Fibroblast of peridontal ligament (primary cell): ENCODE measurements around the gene GPR141.

Experiments
- DNase-seq: peaks from one replicate; pipeline ENCODE4 v3.0.0-alpha.2; 2010; ENCODE audit errors: extremely low read depth

GPR141 gene, protein sequence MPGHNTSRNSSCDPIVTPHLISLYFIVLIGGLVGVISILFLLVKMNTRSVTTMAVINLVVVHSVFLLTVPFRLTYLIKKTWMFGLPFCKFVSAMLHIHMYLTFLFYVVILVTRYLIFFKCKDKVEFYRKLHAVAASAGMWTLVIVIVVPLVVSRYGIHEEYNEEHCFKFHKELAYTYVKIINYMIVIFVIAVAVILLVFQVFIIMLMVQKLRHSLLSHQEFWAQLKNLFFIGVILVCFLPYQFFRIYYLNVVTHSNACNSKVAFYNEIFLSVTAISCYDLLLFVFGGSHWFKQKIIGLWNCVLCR

DNA sequence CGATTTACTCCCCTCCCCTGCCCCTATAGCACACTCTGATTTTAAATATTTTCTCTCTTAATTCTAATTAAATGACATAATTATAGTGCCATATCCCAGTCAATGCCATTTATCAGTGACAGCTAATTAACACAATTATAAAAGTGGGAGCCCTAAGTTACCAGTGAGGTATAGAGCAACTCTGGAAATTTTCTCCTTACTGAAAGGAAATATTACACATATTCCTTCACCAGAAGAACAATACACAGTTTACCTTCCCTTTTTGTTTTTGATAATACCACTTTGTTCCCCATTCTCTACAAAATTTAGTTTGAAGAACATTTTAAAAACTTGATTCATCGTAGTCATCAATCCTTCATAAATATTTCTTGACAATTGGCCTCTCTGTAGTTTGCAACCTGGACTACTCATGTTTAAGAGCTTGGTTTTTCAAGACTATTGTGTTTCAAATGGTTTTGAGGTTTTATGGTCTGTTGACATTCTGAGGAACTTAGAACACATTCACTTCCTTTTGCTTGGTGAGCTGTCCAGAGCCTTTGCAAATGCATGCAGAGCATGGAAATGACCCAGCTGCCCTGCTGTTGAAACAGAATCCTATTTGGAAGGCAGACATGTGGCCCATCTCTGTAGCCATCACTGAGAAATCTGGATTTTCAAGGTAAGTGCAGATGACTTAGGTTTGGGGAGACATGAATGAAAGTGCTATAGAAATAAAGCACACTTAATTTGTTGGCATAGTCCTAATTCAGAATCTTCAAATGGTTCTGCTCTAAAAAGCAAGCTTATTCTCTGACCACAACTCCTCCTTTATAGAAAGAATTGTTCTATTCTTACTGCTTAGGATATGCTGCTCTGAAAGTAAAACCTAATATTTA, at the start of gene GPR141:
TSS of gene GPR141 (plus strand) at position 521 of the 875 bp plus-strand sequence. CDS start 56,628 bp downstream, outside the sequence.
- DNase-seq, result no peak

DNA sequence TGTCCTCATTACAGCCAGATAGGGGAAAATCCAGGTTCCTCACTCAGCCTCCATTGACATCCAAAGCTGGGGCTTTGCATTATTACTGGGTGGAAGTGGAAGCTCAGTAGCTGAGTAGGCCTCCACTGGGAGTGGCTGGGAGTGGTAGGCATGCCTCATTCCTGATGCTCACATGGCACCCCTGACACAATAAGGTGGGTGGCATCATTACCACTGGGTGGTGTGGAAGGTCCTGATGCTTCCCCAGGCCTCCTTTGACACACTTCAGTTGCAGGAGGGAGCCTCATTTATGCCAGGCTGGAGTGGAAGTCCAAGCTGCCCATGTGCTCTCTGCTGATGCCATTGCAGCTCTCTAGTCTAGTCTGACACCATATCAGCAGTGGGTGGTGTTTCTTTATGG, 48.2 kb upstream of the GPR141 start:
- DNase-seq, result no peak

DNA sequence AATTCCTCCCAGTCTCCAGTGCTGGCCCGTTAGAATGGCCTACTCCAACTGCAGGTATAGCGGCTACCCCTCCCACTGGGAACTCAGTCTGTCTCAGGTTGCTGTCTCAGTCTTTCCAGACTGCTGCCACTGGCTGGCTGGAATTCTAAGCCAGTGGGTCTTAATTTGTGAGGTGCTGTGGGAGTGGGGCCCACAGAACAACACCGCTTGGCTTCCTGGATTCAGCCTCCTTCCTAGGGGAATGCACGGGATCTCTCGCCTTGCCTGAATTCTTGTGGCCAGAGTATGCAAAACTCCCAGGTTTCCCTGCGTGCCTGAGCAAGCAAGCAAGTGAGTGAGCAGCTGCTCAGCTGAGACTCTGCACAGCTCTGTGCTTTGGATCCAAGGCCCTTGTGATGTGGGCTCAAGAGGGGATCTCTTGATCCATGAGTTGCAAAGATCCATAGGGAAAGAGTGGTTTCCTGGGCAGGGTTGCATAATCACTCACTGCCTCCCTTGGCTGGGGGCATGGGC, 41.5 kb upstream of the GPR141 start:
- DNase-seq, result no peak

DNA sequence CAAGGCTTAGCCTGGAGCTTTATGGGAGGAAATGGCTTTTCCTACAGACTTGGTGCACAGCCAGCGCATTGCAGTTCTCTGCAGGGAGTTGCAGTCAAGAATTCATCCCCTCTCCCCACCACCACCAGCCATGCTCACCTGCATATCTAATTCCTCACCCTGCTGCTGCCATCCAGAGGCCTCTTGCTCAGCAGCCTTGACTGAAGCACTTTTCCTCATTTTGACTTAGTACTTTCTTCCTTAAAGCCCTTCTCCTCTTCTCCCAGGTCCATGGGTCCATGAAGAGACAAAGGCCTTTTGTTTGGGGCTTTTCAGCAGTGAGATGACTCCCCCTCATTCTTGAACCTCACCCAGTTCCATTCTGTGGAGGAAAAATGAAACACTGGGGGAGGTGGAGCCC, 39.7 kb upstream of the GPR141 start:
- DNase-seq, result no peak

DNA sequence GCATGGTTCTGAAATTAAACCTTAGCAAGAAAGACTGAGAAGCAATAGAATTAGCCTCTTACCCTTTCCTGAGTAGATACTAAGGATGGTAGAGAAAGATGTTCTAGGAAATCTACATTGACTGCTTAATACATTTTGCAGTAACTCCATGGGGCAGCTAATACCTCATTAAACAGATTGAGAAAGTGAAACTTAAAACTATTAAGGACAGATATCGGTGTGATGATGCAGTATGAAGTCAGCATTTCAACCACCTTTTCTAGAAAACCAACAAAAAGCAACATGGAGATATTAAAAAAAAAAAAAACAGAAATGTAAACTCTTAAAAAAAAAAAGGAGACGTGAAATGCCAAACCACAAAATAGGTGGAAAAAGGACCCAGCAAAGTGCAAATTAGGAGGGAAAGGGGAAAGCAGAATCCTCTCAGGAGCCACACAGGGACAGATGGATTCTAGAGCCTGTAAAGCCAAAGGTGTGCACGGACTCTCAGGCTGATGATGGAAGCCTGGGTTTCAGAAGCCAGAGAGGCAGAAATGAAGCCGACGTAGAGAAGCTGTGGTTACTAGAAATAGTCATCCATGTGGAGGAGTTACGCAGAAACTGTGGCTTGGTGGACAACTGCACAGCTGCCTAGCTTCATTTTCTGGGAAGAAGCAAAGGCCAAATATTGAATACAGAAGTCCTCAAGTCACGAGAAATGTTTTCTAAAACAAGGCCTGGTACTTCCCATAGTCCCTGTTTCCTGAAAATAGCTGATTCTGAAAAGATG, 38.1 kb upstream of the GPR141 start:
- no peak for DNase-seq

DNA sequence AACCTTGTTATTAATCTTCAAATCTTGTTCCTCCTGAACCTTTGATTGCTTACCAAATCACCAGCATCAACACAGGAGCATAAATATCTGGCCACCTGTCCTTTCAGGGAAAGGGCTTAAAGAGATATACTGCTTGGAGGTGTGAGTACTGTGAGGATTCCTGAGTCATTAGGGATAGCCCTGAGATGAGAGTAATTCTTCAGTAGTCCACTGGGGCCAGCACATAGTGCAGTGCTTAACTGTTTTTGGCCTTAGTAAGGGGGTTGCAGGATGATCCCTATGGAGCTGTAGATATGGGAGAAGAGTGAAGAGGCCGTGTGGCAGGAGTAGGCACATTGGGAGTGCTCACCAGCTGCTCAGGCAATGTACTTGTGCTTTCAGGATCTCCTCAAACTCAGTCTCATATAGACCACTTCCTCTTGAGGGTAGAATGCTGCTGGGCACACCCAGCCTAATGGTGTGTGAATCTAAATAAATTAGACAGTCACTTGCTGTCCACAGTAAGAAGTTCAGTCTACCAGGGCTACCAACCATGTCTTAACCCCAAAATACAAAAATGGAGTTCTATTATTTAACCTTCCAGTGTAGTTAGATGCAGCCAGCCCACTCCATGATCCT, 26.5 kb upstream of the GPR141 start:
- DNase-seq, result no peak

DNA sequence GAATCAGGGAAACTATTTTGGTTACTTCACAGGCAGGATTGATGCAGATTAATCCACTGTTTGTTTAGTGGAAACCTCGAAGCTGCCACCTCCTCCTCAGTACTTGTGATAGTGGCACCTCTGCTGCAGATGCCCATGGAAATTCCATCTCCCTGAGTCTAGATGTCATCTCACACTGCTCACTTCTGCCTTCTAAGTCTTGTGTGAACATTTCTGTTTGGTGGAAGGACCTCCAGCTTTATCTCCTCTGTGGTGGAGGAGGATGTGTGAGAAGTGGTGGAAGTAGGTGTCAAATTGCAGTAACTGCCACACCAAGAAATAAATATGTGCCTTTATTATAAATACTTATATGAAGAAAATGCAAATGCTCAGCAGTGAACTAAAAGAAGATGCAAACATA, 25.8 kb upstream of the GPR141 start:
- no peak for DNase-seq

DNA sequence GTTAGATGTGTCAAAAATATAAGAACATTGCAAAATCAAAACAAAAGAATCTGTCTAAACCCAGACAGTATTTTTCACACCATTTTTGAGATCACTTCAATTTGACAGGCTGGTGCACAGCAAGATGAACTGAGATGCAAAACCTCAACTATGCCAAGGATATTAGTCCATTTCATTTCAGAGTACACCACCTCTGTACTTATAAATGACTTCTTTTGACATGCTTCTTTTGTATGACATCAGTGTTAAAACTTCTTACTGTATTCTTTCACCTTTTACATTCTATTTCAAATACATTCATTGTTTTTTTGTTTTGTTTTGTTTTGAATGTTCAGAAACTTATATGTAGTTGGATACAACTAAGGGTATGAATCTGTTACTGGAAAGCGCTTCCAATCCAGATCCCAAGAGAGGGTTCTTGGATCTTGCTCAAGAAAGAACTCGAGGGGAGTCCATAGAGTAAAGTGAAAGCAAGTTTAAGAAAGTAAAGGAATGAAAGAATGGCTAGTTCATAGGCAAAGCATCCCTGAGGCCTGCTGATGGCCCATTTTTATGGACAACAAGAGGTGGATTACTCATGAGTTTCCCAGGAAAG, 23.5 kb upstream of the GPR141 start:
- DNase-seq, result no peak

DNA sequence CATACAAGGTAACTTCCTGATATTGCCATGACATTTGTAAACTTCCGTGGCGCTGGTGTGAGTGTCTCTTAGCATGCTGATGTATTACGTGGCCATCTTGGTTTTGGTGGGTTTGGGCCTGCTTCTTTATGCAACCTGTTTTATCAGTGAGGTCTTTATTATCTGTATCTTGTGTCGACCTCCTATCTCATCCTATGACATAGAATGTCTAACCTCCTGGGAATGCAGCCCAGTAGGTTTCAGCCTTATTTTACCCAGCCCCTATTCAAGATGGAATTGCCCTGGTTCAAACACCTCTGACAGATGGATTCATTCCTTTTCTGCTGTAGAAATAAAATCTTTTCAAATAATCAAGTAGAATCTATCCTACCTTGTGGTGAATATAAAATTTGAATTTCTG, 23.0 kb upstream of the GPR141 start:
- DNase-seq, result no peak

DNA sequence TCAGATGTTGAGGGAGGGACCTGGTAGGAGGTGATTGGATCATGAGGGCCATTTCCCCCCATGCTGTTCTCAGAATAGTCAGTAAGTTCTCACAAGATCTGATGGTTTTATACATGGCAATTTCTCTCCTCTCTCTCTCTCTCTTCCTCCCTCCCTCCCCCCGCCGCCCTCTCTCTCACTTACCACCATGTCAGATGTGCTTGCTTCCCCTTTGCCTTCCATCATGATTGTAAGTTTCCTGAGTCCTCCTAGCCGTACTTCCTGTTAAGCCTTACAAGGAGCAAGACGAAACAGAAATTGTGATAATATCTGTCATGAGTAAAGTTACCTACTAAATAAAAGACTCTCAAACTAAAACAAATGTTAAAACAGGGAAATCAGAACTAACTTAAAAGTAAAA, 19.9 kb upstream of the GPR141 start:
- DNase-seq, result no peak

DNA sequence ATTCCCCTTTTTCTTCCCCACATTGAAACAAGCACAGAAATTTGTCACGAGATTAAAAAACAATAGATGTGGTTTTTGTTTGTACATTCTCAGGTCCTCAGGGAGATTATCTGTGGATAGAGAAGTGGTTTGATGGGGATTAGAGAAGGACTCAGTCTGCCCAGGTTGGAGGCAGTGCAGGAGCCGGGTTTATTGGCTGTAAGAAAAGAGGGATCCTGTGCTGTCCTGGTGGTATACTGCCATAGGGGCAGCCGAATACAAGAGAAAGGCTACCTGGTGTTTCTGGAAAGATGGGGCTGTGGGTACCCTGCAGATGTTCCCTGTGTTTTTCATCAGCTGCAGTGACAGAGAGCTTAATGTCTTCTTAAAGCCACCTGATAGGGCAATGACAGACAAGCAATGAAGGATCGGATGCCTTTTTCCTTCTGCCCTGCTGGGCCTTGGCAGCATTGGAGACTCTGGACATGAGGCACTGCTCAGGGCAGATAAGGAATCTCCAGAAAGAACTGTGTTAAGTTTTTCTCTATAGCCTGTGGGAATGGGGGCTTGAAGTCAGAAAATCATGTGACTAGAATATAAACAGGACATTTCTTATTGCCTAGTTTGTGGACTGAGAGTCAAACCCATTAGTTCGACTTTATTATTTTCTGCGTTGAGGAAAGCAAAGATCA, 18.1 kb upstream of the GPR141 start:
- DNase-seq, result no peak

DNA sequence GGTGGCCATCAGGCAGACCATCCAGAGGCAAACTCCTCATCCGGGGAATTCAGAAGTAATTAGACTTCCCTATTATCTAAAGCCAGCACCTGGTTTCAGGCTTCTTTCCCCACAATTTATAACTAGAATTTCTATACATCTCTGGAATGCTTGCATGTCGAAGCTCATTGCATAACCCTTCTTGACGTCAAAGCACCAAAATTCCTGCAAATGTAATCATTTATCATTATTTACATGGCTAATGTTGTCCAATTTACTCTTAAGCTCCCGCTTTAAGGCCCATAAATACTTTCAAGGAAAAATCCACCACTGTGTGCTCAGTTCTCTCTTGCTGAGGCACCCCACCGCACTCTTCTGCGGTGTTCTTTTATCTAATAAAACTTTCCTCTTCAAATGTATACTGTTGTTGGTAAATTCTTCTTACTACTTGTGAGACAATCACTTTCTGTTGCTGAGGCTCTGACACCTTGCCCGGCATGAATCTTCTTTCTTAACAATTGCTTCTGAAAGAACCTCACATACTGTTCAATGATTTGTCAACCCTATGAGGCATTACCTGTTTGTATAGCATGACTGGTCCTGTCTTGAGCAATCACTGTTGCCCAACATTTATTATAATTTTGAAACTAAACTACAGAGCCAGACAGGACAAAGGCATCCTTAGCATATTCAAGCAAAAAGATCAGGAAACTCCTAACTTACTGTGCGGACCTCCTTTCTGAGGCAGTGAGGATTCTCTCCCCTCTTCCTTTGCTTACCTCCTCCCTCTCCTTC, 17.4 kb upstream of the GPR141 start:
- no peak for DNase-seq

DNA sequence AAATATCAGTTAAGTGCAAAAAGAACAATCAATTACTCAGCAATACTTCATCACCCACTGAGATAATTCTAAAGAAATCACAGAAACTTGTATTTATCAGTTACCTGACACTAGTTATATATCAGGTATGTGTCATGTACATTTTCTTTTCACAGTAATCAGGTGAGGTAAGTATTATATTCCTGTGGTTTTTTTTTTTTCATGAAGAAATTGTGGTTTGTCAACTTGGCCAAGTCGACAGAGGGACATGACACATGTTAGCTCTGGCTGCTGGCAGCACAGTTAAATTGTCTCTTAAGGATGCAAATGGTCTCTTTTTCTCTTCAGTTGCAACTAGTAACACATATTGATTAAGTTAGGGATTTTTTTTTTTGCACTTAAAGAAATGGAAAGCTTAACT, 13.7 kb upstream of the GPR141 start:
- DNase-seq, result no peak

DNA sequence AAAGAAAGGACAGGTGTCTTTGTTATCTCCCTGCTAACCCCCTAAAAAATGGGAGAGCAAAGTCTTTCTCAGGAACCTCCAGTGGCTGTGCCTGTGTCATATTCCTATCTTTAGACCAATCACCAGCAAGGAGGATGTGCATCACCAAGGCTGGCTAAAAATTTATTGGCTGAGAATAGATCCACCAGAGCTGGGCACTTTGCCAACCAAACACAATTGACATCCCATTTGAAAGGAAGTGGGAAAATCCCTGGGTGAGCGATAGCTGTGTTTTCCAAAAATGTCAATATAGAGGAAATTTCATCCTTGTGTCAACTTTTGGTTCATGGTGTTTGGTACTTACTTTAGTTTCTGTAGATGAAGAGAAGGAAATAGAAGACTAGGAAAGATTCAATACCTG, 13.1 kb upstream of the GPR141 start:
- no peak for DNase-seq

DNA sequence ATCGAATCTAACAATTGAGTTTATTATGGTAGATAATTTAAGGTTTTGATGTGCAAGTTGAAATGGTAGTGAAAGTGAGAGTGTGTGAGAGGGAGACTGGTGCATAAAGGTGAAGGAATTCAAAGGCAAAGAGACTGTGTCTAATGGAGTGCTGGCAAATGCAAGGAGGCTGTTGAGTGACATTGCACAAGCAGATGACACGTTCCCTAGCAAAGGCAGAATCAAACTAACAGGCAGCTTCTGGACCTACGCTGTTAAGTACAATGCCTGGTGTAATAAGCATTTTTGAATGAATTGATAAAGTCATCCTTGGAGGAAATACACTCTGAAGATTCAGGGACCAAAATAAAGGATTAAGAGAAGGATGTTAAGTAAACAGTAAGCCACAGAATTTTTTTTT, 11.7 kb upstream of the GPR141 start:
- no peak for DNase-seq

DNA sequence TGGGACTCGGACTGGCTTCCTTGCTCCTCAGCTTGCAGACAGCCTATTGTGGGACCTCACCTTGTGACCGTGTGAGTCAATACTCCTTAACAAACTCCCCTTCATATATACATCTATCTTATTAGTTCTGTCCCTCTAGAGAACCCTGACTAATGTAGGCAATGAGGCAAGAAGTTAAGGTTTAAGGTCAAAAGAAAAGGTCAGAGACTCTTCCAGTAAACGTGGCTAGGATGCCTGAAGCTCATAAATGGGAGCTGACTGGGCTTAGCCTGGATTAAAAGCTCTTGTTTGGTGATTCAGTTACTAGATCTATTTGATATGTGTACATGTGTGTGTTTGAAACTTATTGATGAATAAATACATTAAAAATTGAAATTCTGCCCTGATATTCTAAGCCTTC, 10.6 kb upstream of the GPR141 start:
- DNase-seq, result no peak

DNA sequence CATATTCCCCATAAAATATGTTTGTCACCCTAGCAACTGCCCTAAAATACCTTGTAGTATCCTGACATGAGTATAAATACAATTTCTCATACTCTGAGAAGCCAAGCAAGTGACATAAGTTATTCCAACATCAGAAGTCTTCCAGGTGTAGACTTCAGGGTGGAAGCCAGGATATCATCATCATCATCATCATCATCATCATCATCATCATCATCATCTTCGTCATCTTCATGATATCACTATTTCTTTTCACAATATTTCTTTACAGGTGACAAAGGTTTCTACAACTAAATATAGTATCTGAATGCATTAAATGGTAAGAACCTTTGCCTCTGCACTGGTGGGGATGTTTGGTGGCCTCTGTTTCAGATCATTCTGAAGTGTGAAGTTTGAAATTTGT, 10.0 kb upstream of the GPR141 start:
- no peak for DNase-seq

DNA sequence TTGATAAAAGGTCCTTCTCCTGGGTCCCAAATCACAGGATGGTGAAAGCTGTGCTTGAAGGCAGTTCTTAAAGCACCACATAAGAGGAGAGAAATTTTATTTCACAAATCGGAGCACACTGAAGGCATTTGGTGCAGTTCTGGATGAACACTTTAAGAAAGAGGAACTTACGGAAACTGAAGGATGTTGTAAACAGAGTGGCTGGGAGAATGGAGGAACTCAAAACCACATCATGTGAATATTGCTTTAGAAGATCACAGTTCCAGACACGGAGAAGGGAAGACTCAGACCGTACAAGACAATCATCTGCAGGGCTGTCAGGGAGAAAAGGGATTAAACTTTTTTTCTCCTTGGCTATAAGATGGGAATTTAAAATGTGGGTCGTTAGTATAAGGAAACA, 9.0 kb upstream of the GPR141 start:
- no peak for DNase-seq

DNA sequence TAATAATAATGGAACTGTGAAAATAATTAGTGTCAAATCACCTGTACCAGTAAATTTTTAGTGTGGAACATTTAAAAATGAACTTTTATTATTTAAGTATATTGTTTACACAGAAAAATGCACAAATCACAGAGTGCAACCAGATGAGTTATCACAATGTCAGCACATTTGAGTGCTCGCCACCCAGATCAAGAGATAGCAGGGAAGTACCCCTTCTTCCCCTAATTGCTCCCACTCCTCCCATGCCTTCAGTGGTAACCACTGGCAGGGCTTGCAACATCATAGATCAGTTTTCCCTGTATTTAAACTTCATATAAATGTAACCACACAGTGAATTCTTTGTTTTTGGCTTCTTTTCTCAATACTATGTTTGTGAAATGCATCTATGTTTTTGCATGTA, 7.8 kb upstream of the GPR141 start:
- DNase-seq, result no peak

DNA sequence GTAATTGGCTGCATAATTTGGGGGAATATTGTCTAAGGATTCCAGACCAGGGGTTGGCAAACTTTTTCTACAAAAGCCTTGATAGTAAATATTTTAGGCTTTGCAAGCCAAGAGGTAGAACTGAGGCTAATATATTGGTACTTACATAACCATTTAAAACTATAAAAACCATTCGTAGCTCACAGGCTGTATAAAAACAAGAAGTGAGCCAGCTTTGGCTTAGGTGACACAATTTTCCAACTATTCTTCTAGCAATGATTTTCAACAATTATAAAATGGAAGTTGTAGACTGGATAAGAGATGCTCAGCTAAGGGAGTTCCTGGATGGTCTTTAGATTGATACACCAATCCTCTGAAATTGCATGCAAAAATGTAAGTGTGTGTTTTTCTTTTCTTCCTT, 1.4 kb downstream of the GPR141 start:
- no peak for DNase-seq
